Transverse colon (tissue), 4 donors: Measurements from ENCODE around the gene MIF. TPM values are rescaled to one million over a fixed set of nuclear protein-coding genes. Genes with fewer than 3 reads are reported as not detected.

ENCODE experiments used
- DNase-seq: peaks from one replicate; pipeline ENCODE4 v3.0.0-alpha.2; 2019
- H3K27ac ChIP-seq, 4 donors: fragments of 200-600 bp; sonication (generic); 2 replicates each; pipeline ENCODE4 v1.5.1; 2016 to 2018; ENCODE audit warnings: inconsistent platforms in 4 of 4
- H3K27me3 ChIP-seq: fragments of 200-600 bp; sonication (generic); 2 replicates; pipeline ENCODE4 v1.5.1; 2017; ENCODE audit warnings: inconsistent platforms
- H3K36me3 ChIP-seq, 4 donors: fragments of 200-600 bp; sonication (generic); 2 replicates each; pipeline ENCODE4 v1.5.1; 2017 to 2019; ENCODE audit warnings: inconsistent platforms in 4 of 4
- H3K4me1 ChIP-seq, 4 donors: fragments of 200-600 bp; sonication (generic); 2 replicates each; pipeline ENCODE4 v1.5.1; 2017 to 2020; ENCODE audit warnings: inconsistent platforms in 4 of 4
- H3K4me3 ChIP-seq, 4 donors: fragments of 200-600 bp; sonication (generic); 1 replicate in 1 of 4; 2 replicates in 3 of 4; pipeline versions ENCODE4 v1.5.1 to v1.6.1; 2017 to 2019; ENCODE audit warnings: inconsistent platforms in 4 of 4
- H3K9me3 ChIP-seq, 2 donors: fragments of 200-600 bp; sonication (generic); 2 replicates each; pipeline ENCODE4 v1.5.1; 2017 to 2019; ENCODE audit warnings: inconsistent platforms in 2 of 2
- EP300 ChIP-seq: sonication (generic); formaldehyde crosslinking; IDR thresholded peaks from one replicate; pipeline ENCODE4 v1.6.1; 2017; ENCODE audit warnings: antibody characterized with exemption, low read depth
- POLR2A ChIP-seq: fragments of 450-650 bp; IDR thresholded peaks from one replicate; pipeline ENCODE4 v1.6.1; 2016; ENCODE audit warnings: antibody characterized with exemption, mild to moderate bottlenecking, moderate library complexity
- POLR2AphosphoS5 ChIP-seq, 3 donors: sonication (generic); formaldehyde crosslinking; IDR thresholded peaks; one replicate each; pipeline ENCODE4 v1.6.1; 2016; ENCODE audit warnings: antibody characterized with exemption in 3 of 3
- WGBS, 2 donors: methylation state at CpG; one replicate each; pipeline ENCODE4 v1.1.5; 2018; ENCODE audit warnings: low coverage in 1 of 2; 5-methylcytosine and 5-hydroxymethylcytosine counted together
- in situ Hi-C, 4 donors: fragments of 200-750 bp; cut with MboI; loops; one replicate each; pipeline versions ENCODE4 v1.15.0 to v1.15.1; 2017; ENCODE audit warnings: low sequenced_read_pairs in 3 of 4, low pct_ligation_motif_present in 1 of 4, low pct_unique_long_range_greater_than_20kb in 1 of 4
- intact Hi-C: fragments of 100-400 bp; cut with DNase I; formaldehyde crosslinking; loops from one replicate; pipeline ENCODE4 v1.15.1; 2023; ENCODE audit warnings: low total_unique reads
- total RNA-seq, 4 donors: library from RNA; depleted of rRNA; stranded (reverse); fragments of >200 nt; gene quantifications; one replicate each; pipeline ENCODE4 v1.1.0, GENCODE V29; 2016
- TF ChIP-seq, protein P1 (sequence below), 5 experiments: fragments of 200-600 bp in 3 of 5; fragments of 450-650 bp in 2 of 5; sonication (generic) in 3 of 5; IDR thresholded peaks; 1 replicate in 2 of 5; 2 replicates in 3 of 5; pipeline ENCODE4 v1.5.1; 2016 to 2017; ENCODE audit warnings: antibody characterized with exemption in 5 of 5, inconsistent platforms in 3 of 5, mild to moderate bottlenecking in 2 of 5, moderate library complexity in 1 of 5

The MIF gene
- total RNA-seq, 4 donors from 2014 or later = 123 to 210 (median 139) TPM

DNA sequence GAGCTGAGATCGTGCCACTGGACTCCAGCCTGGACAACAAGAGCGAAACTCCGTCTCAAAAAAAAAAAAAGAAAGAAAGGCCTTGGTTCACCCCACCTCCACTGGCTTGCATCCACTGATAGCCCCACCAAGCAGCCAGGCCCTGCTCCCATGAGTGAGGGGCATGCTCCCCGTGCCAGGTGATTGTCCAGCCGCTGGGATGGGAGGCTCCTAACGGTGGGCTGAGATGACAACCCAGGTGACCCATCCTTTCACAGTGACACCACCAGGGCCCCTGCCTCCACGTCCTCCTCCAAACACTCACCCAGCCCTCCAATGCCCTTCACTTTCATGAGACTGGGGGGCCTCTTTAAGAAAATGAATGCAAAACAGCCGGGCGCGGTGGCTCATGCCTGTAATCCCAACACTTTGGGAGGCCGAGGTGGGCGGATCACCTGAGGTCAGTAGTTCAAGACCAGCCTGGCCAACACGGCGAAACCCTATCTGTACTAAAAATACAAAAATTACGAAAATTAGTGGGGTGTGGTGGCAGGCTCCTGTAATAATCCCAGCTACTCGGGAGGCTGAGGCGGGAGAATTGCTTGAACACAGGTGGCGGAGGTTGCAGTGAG, 46.8 kb upstream of the MIF start:
- no peak for DNase-seq
- 83 to 90% methylated on average over 5 to 18 of the region's 18 CpGs for WGBS, 2 donors
- no peaks in the 10 kb centered on the region for H3K9me3 ChIP-seq
- peaks cover 0 to 26% (median 11%) of the 10 kb centered on the region in 4 donors for H3K4me1 ChIP-seq
- intact Hi-C loops = no loop called here
- TF ChIP-seq POLR2AphosphoS5 (IDR thresholded peaks at IDR 0.05) = no peak
- no peak for TF ChIP-seq EP300
- TF ChIP-seq, protein P1, sequence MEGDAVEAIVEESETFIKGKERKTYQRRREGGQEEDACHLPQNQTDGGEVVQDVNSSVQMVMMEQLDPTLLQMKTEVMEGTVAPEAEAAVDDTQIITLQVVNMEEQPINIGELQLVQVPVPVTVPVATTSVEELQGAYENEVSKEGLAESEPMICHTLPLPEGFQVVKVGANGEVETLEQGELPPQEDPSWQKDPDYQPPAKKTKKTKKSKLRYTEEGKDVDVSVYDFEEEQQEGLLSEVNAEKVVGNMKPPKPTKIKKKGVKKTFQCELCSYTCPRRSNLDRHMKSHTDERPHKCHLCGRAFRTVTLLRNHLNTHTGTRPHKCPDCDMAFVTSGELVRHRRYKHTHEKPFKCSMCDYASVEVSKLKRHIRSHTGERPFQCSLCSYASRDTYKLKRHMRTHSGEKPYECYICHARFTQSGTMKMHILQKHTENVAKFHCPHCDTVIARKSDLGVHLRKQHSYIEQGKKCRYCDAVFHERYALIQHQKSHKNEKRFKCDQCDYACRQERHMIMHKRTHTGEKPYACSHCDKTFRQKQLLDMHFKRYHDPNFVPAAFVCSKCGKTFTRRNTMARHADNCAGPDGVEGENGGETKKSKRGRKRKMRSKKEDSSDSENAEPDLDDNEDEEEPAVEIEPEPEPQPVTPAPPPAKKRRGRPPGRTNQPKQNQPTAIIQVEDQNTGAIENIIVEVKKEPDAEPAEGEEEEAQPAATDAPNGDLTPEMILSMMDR (IDR thresholded peaks at IDR 0.05) = no peak
- no peak for TF ChIP-seq POLR2A
- H3K4me3 ChIP-seq = no peak overlapping the region
- no peaks in the 10 kb centered on the region for H3K36me3 ChIP-seq
- H3K27ac ChIP-seq = peak overlapping the region in 2 of 4 donors; percentile 65 to 80
- no peaks in the 10 kb centered on the region for H3K27me3 ChIP-seq
- in situ Hi-C loops = loop anchor here in 2 of 4 donors (10.0 to 25.0 kb wide), 2 partner anchors 63 to 310 kb away; partner anchors contain the start of gene SMARCB1 (in 2 of the 2)

DNA sequence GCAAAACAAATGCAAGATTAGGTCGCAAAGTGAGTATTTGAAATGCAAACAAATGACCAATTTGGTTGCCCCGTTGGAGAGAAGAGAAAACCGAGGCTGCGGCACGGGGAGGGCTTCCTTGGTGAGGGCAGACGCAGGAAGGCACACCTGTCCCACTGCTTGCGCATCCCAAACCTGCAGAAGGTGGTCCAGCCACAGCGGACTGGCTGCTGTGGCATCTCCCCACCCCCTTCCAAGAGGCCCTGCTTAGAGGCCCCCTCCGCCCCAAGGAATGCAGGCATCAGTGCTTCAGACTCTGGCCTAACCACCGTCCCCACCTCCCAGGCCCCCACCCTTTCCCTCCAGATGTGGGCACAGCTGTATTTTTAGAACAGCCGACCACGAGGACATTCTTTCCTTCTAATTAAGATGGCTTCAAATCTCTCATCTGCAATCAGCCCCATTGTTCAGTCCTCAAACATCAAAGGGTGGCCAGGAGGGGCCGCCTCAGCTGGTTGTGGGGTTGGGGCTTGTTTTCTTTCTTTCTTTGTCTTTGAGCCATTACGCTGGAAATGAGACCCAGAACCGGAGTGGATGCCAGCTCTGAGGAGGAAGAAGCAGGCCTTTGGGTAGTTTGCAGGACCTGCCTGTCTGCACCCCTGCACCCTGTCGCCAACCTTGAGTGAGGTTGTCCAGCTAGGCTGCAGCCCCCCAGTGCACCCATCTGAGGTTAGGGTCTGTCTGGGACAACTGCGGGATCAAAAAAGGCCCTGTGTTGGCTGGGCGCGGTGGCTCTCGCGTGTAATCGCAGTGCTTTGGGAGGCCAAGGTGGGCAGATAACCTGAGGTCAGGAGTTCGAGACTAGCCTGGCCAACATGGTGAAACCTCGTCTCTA, 46.0 kb upstream of the MIF start:
- peak; percentile 56 for DNase-seq
- intact Hi-C loops (loop anchor here (2.0 kb wide), 1 partner anchor 79 kb away; no protein-coding TSS in a partner anchor), in situ Hi-C loops (loop anchor here in 2 of 4 donors (10.0 to 25.0 kb wide), 2 partner anchors 63 to 311 kb away; partner anchors contain the start of gene SMARCB1 (in 2 of the 2))
- Histone ChIP-seq H3K27ac (peak overlapping the region in 2 of 4 donors; percentile 36 to 65), H3K27me3 (no peaks in the 10 kb centered on the region), H3K4me3 (no peak overlapping the region), H3K36me3 (no peaks in the 10 kb centered on the region), H3K9me3 (no peaks in the 10 kb centered on the region), H3K4me1 (peaks cover 0 to 26% (median 11%) of the 10 kb centered on the region in 4 donors)
- TF ChIP-seq EP300 (no peak), POLR2AphosphoS5 (IDR thresholded peaks at IDR 0.05) (peak in 1 of 3 donors; percentile 8)
- WGBS, 2 donors = 51 to 79% methylated on average over 6 to 24 of the region's 24 CpGs

DNA sequence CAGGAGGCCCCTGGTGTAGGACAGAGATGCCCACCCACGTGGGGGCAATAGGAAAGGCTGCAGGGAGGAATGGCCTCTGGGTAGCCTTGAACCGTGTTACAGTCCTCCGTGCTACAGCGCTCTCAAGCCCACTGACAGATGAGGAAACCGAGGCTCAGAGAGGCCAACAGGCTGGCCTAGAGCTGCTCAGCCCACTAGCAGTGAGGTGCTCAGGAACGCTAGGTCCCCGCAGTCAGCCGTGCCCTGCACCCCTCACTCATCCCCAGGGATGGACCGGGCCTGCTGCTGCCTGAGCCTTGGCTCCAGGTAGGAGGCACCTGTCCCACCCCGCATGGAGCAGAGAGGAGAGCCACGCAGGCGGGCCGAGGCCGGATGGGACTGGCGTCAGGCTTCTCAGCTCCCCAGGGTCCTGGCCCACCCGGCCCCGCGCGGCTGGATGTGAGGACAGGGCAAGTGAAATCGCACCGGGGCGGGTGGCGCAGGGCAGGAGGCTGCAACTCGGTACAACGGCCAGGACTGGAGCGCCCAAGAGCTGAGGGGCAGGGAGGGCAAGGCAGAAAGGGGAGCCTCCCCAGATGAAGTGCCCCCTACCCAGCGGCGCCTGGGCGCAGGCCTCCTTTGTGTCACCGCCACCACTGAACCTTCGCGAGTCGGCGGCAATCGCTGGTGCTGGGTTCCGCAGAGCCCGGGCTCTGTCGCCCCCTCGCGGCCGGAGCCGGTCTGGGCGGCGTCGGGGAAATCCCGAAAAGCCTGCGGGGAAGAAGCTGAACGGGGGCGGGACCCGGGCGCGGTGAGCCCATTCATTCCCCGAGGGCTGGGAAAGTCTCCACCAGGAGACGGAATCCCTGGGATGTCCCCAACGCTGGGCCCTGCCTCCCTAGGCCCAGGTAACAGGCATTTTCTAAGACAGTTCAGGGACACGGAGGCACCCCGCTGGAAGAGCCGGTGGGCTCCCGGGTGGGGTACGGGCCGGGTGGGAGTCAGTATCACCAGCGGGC, 44.9 kb upstream of the MIF start:
- Histone ChIP-seq H3K27ac (peak overlapping the region in 2 of 4 donors; percentile 11 to 34), H3K27me3 (no peaks in the 10 kb centered on the region), H3K36me3 (no peaks in the 10 kb centered on the region), H3K4me3 (peak overlapping the region in 1 of 4 donors; percentile 22), H3K4me1 (peaks cover 0 to 25% (median 11%) of the 10 kb centered on the region in 4 donors), H3K9me3 (no peaks in the 10 kb centered on the region)
- in situ Hi-C loops (loop anchor here in 3 of 4 donors (5.0 to 25.0 kb wide), 3 partner anchors 65 to 312 kb away; partner anchors contain the start of genes SMARCB1 (in 2 of the 3) and MMP11 (in 1 of the 3)), intact Hi-C loops (loop anchor here (2.0 kb wide), 1 partner anchor 81 kb away; no protein-coding TSS in a partner anchor)
- TF ChIP-seq, protein P1 (IDR thresholded peaks at IDR 0.05) = peak; percentile 95 to 99 (median 98)
- TF ChIP-seq EP300 = no peak
- 13 to 20% methylated on average over 7 to 49 of the region's 62 CpGs for WGBS, 2 donors
- peak; percentile 90 for DNase-seq

DNA sequence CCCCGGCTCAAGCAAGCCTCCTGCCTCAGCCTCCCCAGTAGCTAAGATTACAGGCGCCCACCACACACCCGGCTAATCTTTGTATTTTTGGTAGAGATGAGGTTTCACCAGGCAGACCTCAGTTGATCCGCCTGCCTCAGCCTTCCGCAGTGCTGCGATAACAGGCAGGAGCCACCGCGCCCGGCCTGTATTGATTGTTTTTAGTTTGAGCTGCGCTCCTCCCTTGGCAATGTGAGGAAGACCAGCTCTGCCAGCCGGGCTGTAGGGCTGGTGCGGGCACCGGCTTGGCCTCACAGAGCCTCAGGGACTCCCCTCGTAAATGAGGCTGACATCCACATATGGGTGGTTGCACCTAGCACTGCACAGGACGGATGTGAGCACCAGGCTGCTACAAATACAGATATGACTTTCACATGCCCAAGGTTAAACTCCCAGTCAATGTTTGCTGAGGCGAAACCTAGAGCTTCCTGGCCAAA, 44.0 kb upstream of the MIF start:
- in situ Hi-C loops = loop anchor here in 1 of 4 donors (5.0 kb wide), 1 partner anchor 78 kb away; the partner anchor contains the start of gene MMP11
- 50 to 67% methylated on average over 3 to 15 of the region's 16 CpGs for WGBS, 2 donors
- Histone ChIP-seq H3K36me3 (no peaks in the 10 kb centered on the region), H3K4me1 (peaks cover 0 to 16% (median 10%) of the 10 kb centered on the region in 4 donors), H3K27me3 (no peaks in the 10 kb centered on the region), H3K27ac (no peak overlapping the region), H3K9me3 (no peaks in the 10 kb centered on the region), H3K4me3 (no peak overlapping the region)
- TF ChIP-seq, protein P1 (IDR thresholded peaks at IDR 0.05) = no peak
- no peak for TF ChIP-seq EP300
- no peak for TF ChIP-seq POLR2A
- TF ChIP-seq POLR2AphosphoS5 (IDR thresholded peaks at IDR 0.05) = no peak
- DNase-seq = no peak
- intact Hi-C loops = no loop called here
